CD14-positive monocyte (primary cell): Measurements from ENCODE around the gene DACT3. TPM values are rescaled to one million over a fixed set of nuclear protein-coding genes. Genes with fewer than 3 reads are reported as not detected.
A peak's percentile ranks its signal among the peaks of the same experiment; 100 is the strongest.

Source experiments
- DNase-seq, 3 donors: peaks; one replicate each; pipeline ENCODE4 v3.0.0-alpha.2; 2011 to 2022
- H2AFZ ChIP-seq: 2 replicates; pipeline ENCODE4 v1.6.0; 2012; ENCODE audit warnings: mild to moderate bottlenecking, low read depth, low read length, inconsistent platforms; ENCODE audit not compliant: insufficient read depth, poor library complexity, severe bottlenecking
- H3K27ac ChIP-seq, 2 donors: 1 replicate in 1 of 2; 2 replicates in 1 of 2; pipeline ENCODE4 v1.5.1; 2012 to 2013; ENCODE audit warnings: low read length in 2 of 2, control low read depth in 1 of 2, inconsistent platforms in 1 of 2, low read depth in 1 of 2, mild to moderate bottlenecking in 1 of 2
- H3K27me3 ChIP-seq, 2 donors: one replicate each; pipeline versions ENCODE4 v1.6.0 to v1.6.1; 2011 to 2013; ENCODE audit warnings: low read length in 2 of 2; ENCODE audit not compliant: control insufficient read depth in 2 of 2, insufficient read depth in 2 of 2
- H3K36me3 ChIP-seq, 2 donors: replicated peaks in 1 of 2; 1 replicate in 1 of 2; 2 replicates in 1 of 2; pipeline versions ENCODE4 v1.5.1 to v1.6.1; 2012 to 2013; ENCODE audit warnings: low read length in 2 of 2, control low read depth in 1 of 2, inconsistent platforms in 1 of 2, mild to moderate bottlenecking in 1 of 2; ENCODE audit not compliant: insufficient read depth in 2 of 2, control insufficient read depth in 1 of 2
- H3K4me1 ChIP-seq, 2 donors: 1 replicate in 1 of 2; 2 replicates in 1 of 2; pipeline versions ENCODE4 v1.5.1 to v1.6.1; 2012 to 2013; ENCODE audit warnings: low read length in 2 of 2, control low read depth in 1 of 2, inconsistent platforms in 1 of 2, mild to moderate bottlenecking in 1 of 2, moderate library complexity in 1 of 2; ENCODE audit not compliant: insufficient read depth in 2 of 2, control insufficient read depth in 1 of 2
- H3K4me2 ChIP-seq: replicated peaks from 2 replicates; pipeline ENCODE3; 2012; ENCODE audit warnings: low read length, moderate library complexity, mild to moderate bottlenecking; ENCODE audit not compliant: poor library complexity, severe bottlenecking; ENCODE audit errors: extremely low read depth
- H3K4me3 ChIP-seq, 3 experiments: fragments of 200-600 bp in 1 of 3; sonication (generic) in 1 of 3; replicated peaks in 1 of 3; 1 replicate in 2 of 3; 2 replicates in 1 of 3; pipeline ENCODE4 v1.5.1; 2011 to 2013; ENCODE audit warnings: low read length in 3 of 3, mild to moderate bottlenecking in 3 of 3, control low read depth in 2 of 3, low read depth in 2 of 3, inconsistent platforms in 1 of 3, moderate library complexity in 1 of 3
- H3K79me2 ChIP-seq: 2 replicates; pipeline ENCODE4 v1.6.0; 2012; ENCODE audit warnings: mild to moderate bottlenecking, control low read depth, inconsistent platforms, low read length, moderate library complexity; ENCODE audit not compliant: insufficient read depth
- H3K9ac ChIP-seq: 2 replicates; pipeline ENCODE4 v1.6.0; 2017; ENCODE audit warnings: low read length, mild to moderate bottlenecking; ENCODE audit not compliant: insufficient read depth, poor library complexity, severe bottlenecking
- H3K9me3 ChIP-seq, 2 donors: replicated peaks in 1 of 2; 1 replicate in 1 of 2; 2 replicates in 1 of 2; pipeline versions ENCODE4 v1.5.1 to v1.6.1; 2012 to 2013; ENCODE audit warnings: low read length in 2 of 2, control low read depth in 1 of 2; ENCODE audit not compliant: control insufficient read depth in 1 of 2, insufficient read depth in 1 of 2
- H4K20me1 ChIP-seq: 2 replicates; pipeline ENCODE4 v1.6.0; 2012; ENCODE audit warnings: mild to moderate bottlenecking, low read length, control low read depth, moderate library complexity; ENCODE audit not compliant: insufficient read depth
- H3K27ac Mint-ChIP-seq, 7 donors: one replicate each; pipeline ENCODE4 v1.8.0; 2020; ENCODE audit warnings: mild to moderate bottlenecking in 7 of 7, mixed read lengths in 7 of 7, moderate library complexity in 6 of 7, inconsistent platforms in 2 of 7
- H3K27me3 Mint-ChIP-seq, 3 donors: one replicate each; pipeline ENCODE4 v1.8.0; 2021 to 2022; ENCODE audit warnings: low read depth in 3 of 3, mild to moderate bottlenecking in 3 of 3, mixed read lengths in 3 of 3, moderate library complexity in 3 of 3, inconsistent platforms in 1 of 3
- H3K36me3 Mint-ChIP-seq, 2 donors: one replicate each; pipeline ENCODE4 v1.8.0; 2020; ENCODE audit warnings: mixed read lengths in 2 of 2, inconsistent platforms in 1 of 2, mild to moderate bottlenecking in 1 of 2
- H3K4me1 Mint-ChIP-seq: one replicate; pipeline ENCODE4 v1.8.0; 2020; ENCODE audit warnings: mild to moderate bottlenecking, mixed read lengths
- H3K4me3 Mint-ChIP-seq, 2 donors: one replicate each; pipeline ENCODE4 v1.8.0; 2020; ENCODE audit warnings: mild to moderate bottlenecking in 2 of 2, mixed read lengths in 2 of 2, moderate library complexity in 1 of 2
- H3K9me3 Mint-ChIP-seq, 7 donors: one replicate each; pipeline ENCODE4 v1.8.0; 2020 to 2022; ENCODE audit warnings: mixed read lengths in 7 of 7, mild to moderate bottlenecking in 6 of 7, moderate library complexity in 6 of 7, inconsistent platforms in 2 of 7
- WGBS: methylation state at CpG from one replicate; pipeline ENCODE4 v1.1.5; 2013; ENCODE audit warnings: missing lambda C conversion rate; ENCODE audit not compliant: insufficient coverage; 5-methylcytosine and 5-hydroxymethylcytosine counted together
- intact Hi-C, 2 donors: fragments of 100-400 bp; cut with micrococcal nuclease; formaldehyde crosslinking; loops; one replicate each; pipeline versions ENCODE4 v1.15.0 to v1.15.1; 2023
- polyA plus RNA-seq, 3 donors: library from polyadenylated mRNA; depleted of rRNA in 1 of 3; unstranded in 2 of 3; stranded (reverse) in 1 of 3; fragments of 300-500 nt in 2 of 3; fragments of >200 nt in 1 of 3; fragmentation: Illumina TruSeq in 2 of 3; gene quantifications; 1 replicate in 2 of 3; 2 replicates in 1 of 3; pipeline ENCODE4 v1.2.3, GENCODE V29; 2012 to 2021
- TF ChIP-seq, protein P1 (sequence below): fragments of 200-600 bp; IDR thresholded peaks from one replicate; pipeline ENCODE4 v1.8.0; 2022; ENCODE audit warnings: antibody characterized with exemption, mild to moderate bottlenecking

Gene DACT3
- polyA plus RNA-seq, 3 donors: 0.05 to 0.23 (median 0.09) TPM

DNA sequence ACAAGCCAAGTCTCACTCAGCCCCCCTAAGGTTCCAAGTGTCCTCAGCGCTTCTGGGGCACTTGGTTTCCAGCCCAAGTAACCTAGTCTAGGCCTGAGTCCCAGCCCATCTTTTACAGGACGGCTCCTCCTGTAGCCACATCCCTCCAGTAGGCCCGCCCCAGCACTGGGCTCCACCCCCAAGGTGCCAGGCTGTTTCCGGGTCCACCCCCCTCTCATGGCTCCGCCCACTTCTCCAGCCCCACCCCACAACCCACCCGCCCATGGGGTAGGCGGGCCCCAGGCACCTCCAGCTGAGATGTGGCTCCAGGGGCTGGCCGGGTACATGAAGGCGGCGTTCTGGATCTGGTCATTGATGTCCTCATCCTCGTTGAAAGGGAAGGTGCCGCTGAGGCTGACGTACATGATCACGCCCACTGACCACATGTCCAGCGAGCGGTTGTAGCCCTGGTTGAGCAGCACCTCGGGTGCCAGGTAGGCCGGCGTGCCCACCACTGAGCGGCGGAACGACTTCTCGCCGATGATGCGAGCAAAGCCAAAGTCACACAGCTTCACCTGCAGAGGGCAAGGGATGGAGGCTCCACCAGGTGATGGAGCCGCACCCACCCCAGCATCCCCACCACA lies 17.2 kb upstream of the DACT3 start:
- H3K9me3 ChIP-seq: no peaks in the 10 kb centered on the region
- H3K27me3 ChIP-seq: no peaks in the 10 kb centered on the region
- TF ChIP-seq, protein P1, sequence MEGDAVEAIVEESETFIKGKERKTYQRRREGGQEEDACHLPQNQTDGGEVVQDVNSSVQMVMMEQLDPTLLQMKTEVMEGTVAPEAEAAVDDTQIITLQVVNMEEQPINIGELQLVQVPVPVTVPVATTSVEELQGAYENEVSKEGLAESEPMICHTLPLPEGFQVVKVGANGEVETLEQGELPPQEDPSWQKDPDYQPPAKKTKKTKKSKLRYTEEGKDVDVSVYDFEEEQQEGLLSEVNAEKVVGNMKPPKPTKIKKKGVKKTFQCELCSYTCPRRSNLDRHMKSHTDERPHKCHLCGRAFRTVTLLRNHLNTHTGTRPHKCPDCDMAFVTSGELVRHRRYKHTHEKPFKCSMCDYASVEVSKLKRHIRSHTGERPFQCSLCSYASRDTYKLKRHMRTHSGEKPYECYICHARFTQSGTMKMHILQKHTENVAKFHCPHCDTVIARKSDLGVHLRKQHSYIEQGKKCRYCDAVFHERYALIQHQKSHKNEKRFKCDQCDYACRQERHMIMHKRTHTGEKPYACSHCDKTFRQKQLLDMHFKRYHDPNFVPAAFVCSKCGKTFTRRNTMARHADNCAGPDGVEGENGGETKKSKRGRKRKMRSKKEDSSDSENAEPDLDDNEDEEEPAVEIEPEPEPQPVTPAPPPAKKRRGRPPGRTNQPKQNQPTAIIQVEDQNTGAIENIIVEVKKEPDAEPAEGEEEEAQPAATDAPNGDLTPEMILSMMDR: no peak
- 89% methylated on average over 23 of the region's 26 CpGs for WGBS
- Mint-ChIP-seq H3K27ac (peak overlapping the region in 1 of 7 donors; percentile 54), H3K9me3 (no peaks in the 10 kb centered on the region), H3K36me3 (peaks cover 78 to 98% of the 10 kb centered on the region in 2 donors), H3K4me1 (no peaks in the 10 kb centered on the region), H3K4me3 (no peak overlapping the region), H3K27me3 (peaks cover 0 to 4% (median 3%) of the 10 kb centered on the region in 3 donors)
- no peak for DNase-seq
- no peak overlapping the region for H3K4me3 ChIP-seq
- H3K4me2 ChIP-seq: no peak overlapping the region
- intact Hi-C loops: loop anchor here (10.0 kb wide), 1 partner anchor 273 kb away; no protein-coding TSS in a partner anchor
- H3K79me2 ChIP-seq: no peaks in the 10 kb centered on the region
- peaks cover 62 to 93% of the 10 kb centered on the region in 2 donors for H3K36me3 ChIP-seq
- no peaks in the 10 kb centered on the region for H3K4me1 ChIP-seq
- peaks cover 6% of the 10 kb centered on the region for H4K20me1 ChIP-seq
- H3K9ac ChIP-seq: no peak overlapping the region
- no peak overlapping the region for H3K27ac ChIP-seq
- H2AFZ ChIP-seq: no peak overlapping the region

DNA sequence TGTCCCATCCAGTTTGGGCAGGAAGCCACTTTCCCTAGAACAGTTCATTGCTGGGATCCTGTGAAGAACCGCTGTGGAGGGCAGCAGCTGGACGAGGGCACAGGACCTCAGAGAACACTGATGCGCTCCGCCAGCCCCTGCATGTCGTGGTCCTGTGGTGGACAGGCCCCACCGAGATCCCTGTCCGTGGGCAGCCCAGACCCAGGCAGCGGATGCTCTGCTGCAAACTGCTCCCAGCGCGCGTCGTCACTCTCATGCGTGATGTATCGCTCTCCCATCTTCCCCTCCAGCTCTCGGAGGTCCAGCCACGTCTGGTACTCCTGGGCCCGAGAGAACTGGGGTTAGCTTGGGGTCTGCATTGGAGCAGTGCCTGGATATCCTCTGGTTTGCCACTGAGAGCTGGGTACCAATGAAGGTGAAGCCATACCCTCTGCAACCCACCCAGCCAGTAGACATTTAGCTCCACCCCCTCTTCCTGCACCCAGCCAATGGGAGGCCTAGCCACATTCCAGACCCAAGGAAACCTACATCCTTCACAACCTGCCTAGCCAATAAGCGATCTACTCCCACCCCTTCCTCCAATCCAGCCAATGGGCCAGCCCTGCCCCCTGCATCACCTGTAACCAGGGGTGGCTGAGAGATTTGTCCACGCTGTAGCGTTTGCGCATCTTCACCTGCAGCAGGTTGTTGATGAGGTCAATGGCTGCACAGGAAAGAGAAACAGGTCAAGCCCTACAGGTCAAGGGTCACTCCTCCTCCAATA lies 13.6 kb upstream of the DACT3 start:
- Histone ChIP-seq H4K20me1 (peaks cover 6% of the 10 kb centered on the region), H3K79me2 (no peaks in the 10 kb centered on the region), H3K27me3 (no peaks in the 10 kb centered on the region), H3K4me2 (no peak overlapping the region), H3K4me3 (no peak overlapping the region), H3K27ac (no peak overlapping the region), H3K9ac (no peak overlapping the region), H3K9me3 (no peaks in the 10 kb centered on the region), H3K36me3 (peaks cover 52 to 69% of the 10 kb centered on the region in 2 donors), H3K4me1 (no peaks in the 10 kb centered on the region), H2AFZ (no peak overlapping the region)
- no peak for DNase-seq
- Mint-ChIP-seq H3K36me3 (peaks cover 58 to 68% of the 10 kb centered on the region in 2 donors), H3K9me3 (no peaks in the 10 kb centered on the region), H3K27ac (no peak overlapping the region), H3K4me3 (no peak overlapping the region), H3K4me1 (no peaks in the 10 kb centered on the region), H3K27me3 (peaks cover 1 to 2% (median 2%) of the 10 kb centered on the region in 3 donors)
- intact Hi-C loops: loop anchor here (10.0 kb wide), 1 partner anchor 270 kb away; no protein-coding TSS in a partner anchor
- TF ChIP-seq, protein P1: no peak
- WGBS: 96% methylated on average over 21 of the region's 21 CpGs
